PFSK-1 (cell line): ENCODE data around the gene HACD1.

Source experiments
- FOXP2 ChIP-seq: optimal IDR thresholded peaks from 2 replicates; pipeline ENCODE3; 2011; ENCODE audit warnings: borderline replicate concordance, control low read depth, inconsistent platforms; ENCODE audit not compliant: insufficient read depth; ENCODE audit errors: extremely low read length, extremely low read depth
- POLR2AphosphoS5 ChIP-seq: IDR thresholded peaks from 2 replicates; pipeline ENCODE4 v1.6.1; 2012; ENCODE audit warnings: low read depth, mild to moderate bottlenecking, control low read depth, low read length, moderate library complexity
- REST ChIP-seq, 2 experiments: IDR thresholded peaks; 2 replicates each; pipeline versions ENCODE4 v1.6.1 to v1.8.0; 2011 to 2012; ENCODE audit warnings: low read depth in 2 of 2, low read length in 2 of 2, control low read depth in 1 of 2, inconsistent platforms in 1 of 2, mild to moderate bottlenecking in 1 of 2, moderate library complexity in 1 of 2; ENCODE audit not compliant: insufficient read depth in 1 of 2
- SIN3A ChIP-seq: IDR thresholded peaks from 2 replicates; pipeline ENCODE4 v1.6.1; 2012; ENCODE audit warnings: mild to moderate bottlenecking, low read length, moderate library complexity, borderline replicate concordance; ENCODE audit not compliant: insufficient read depth
- TAF1 ChIP-seq: IDR thresholded peaks from 2 replicates; pipeline ENCODE4 v1.6.1; 2012; ENCODE audit warnings: low read length, control low read depth, borderline replicate concordance; ENCODE audit not compliant: insufficient read depth

The HACD1 gene

DNA sequence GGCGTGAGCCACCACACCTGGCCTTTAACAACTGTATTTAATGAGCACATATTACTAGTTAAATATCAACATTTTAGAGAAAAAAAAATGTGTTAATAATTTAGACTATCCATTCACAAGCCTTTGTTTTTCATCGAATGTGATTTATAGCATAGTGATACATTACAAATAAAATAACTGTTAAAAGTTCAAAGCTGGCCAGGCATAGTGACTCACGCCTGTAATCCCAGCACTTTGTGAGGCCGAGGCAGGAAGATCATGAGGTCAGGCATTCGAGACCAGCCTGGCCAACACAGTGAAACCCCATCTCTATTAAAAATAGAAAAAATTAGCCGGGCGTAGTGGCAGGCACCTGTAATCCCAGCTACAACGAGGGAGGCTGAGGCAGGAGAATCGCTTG lies 72.7 kb downstream of the HACD1 start:
- TF ChIP-seq REST (IDR thresholded peaks at IDR 0.05; ENCODE audit: insufficient read depth in 1 of 2, low read depth in 2 of 2, low read length in 2 of 2) (no peak), POLR2AphosphoS5 (no peak), FOXP2 (no peak), SIN3A (no peak), TAF1 (no peak)
